Hematopoietic multipotent progenitor cell (in vitro differentiated cells): ENCODE results near the gene GRPEL1. TPM values are rescaled to one million over a fixed set of nuclear protein-coding genes. Genes with fewer than 3 reads are reported as not detected.
"Not testable (repeated sequence)": the region's sequence is repeated elsewhere in the genome, so short reads cannot be mapped to it uniquely, and the experiment has no call there.

ENCODE experiments used
- DNase-seq, 3 donors: peaks; one replicate each; pipeline ENCODE4 v3.0.0-alpha.2; 2011 to 2015; ENCODE audit warnings: low read depth in 2 of 3, low spot score in 2 of 3
- total RNA-seq: library from RNA; depleted of rRNA; stranded (reverse); fragments of >200 nt; gene quantifications from one replicate; pipeline ENCODE4 v1.2.3, GENCODE V29; 2012

GRPEL1 gene
- total RNA-seq, 1 donor = 8.1 TPM

- DNase-seq = no peak
Observed at GRCh38 chr4:7094916-7095315, 27.1 kb upstream of the GRPEL1 start.

GRCh38 chr4:7092026-7092425 lies 24.2 kb upstream of the GRPEL1 start:
- no peak for DNase-seq

GRCh38 chr4:7089213-7089986 lies 21.5 kb upstream of the GRPEL1 start:
- no peak for DNase-seq

- DNase-seq = no peak
Observed at GRCh38 chr4:7087036-7087435, 19.2 kb upstream of the GRPEL1 start.

GRCh38 chr4:7086384-7086783 lies 18.5 kb upstream of the GRPEL1 start:
- DNase-seq = no peak

GRCh38 chr4:7084564-7084961 lies 16.7 kb upstream of the GRPEL1 start:
- DNase-seq = not testable (repeated sequence)

- DNase-seq = no peak
Observed at GRCh38 chr4:7083597-7084563, 16.0 kb upstream of the GRPEL1 start.

GRCh38 chr4:7079909-7080308 lies 12.0 kb upstream of the GRPEL1 start:
- DNase-seq = not testable (repeated sequence)

GRCh38 chr4:7079483-7079882 lies 11.6 kb upstream of the GRPEL1 start:
- not testable (repeated sequence) for DNase-seq

- no peak for DNase-seq
Observed at GRCh38 chr4:7078025-7078424, 10.2 kb upstream of the GRPEL1 start.

- no peak for DNase-seq
Observed at GRCh38 chr4:7077371-7077770, 9.5 kb upstream of the GRPEL1 start.

GRCh38 chr4:7076696-7077082 lies 8.8 kb upstream of the GRPEL1 start:
- DNase-seq = no peak

GRCh38 chr4:7075962-7076695 lies 8.3 kb upstream of the GRPEL1 start:
- DNase-seq = peak in 1 of 3 donors; percentile 27

GRCh38 chr4:7074426-7074825 lies 6.6 kb upstream of the GRPEL1 start:
- no peak for DNase-seq

GRCh38 chr4:7073526-7074390 lies 5.9 kb upstream of the GRPEL1 start:
- DNase-seq = peak in 1 of 3 donors; percentile 50

GRCh38 chr4:7073059-7073458 lies 5.2 kb upstream of the GRPEL1 start:
- DNase-seq = no peak

GRCh38 chr4:7070729-7071511 lies 3.1 kb upstream of the GRPEL1 start:
- peak; percentile 74 to 83 (median 75) for DNase-seq

- no peak for DNase-seq
Observed at GRCh38 chr4:7068883-7069282, 1.0 kb upstream of the GRPEL1 start.

- DNase-seq = no peak
Observed at GRCh38 chr4:7068279-7068842, 497 bp upstream of the GRPEL1 start.
